Ovary (tissue), 9 donors: ENCODE measurements around the gene KATNAL1. TPM values are rescaled to one million over a fixed set of nuclear protein-coding genes. Genes with fewer than 3 reads are reported as not detected.
"Not testable (repeated sequence)": the region's sequence is repeated elsewhere in the genome, so short reads cannot be mapped to it uniquely, and the experiment has no call there.

Experiments used
- DNase-seq, 5 donors: peaks; one replicate each; pipeline ENCODE4 v3.0.0-alpha.2; 2019 to 2020
- H3K27ac ChIP-seq, 2 donors: fragments of 200-600 bp; one replicate each; pipeline versions ENCODE4 v1.5.1 to v1.8.0; 2019 to 2022
- H3K27me3 ChIP-seq: fragments of 200-600 bp; one replicate; pipeline ENCODE4 v1.8.0; 2022
- H3K36me3 ChIP-seq: fragments of 200-600 bp; sonication (generic); one replicate; pipeline ENCODE4 v1.5.1; 2019
- H3K4me1 ChIP-seq: one replicate; pipeline ENCODE4 v1.8.1; 2013; ENCODE audit warnings: mild to moderate bottlenecking, moderate library complexity; ENCODE audit not compliant: insufficient read depth
- H3K4me3 ChIP-seq: fragments of 200-600 bp; sonication (generic); one replicate; pipeline ENCODE4 v1.5.1; 2017
- H3K9me3 ChIP-seq, 2 donors: fragments of 200-600 bp in 1 of 2; sonication (generic) in 1 of 2; one replicate each; pipeline versions ENCODE4 v1.5.1 to v1.8.1; 2013 to 2019; ENCODE audit warnings: mild to moderate bottlenecking in 1 of 2, moderate library complexity in 1 of 2
- EP300 ChIP-seq: sonication (generic); formaldehyde crosslinking; IDR thresholded peaks from one replicate; pipeline ENCODE4 v1.6.1; 2017; ENCODE audit warnings: antibody characterized with exemption
- POLR2A ChIP-seq: fragments of 450-650 bp; IDR thresholded peaks from one replicate; pipeline ENCODE4 v1.6.1; 2017; ENCODE audit warnings: antibody characterized with exemption, mild to moderate bottlenecking, moderate library complexity
- WGBS, 3 donors: extraction: QIAGEN DNeasy Blood & Tissue Kit in 1 of 3; methylation state at CpG; one replicate each; pipeline versions ENCODE4 v1.1.5 to v1.1.7; 2013 to 2017; 5-methylcytosine and 5-hydroxymethylcytosine counted together
- intact Hi-C, 4 donors: fragments of 100-400 bp; cut with DNase I; formaldehyde crosslinking; loops; one replicate each; pipeline versions ENCODE4 v1.11.0 to v1.15.1; 2022 to 2023
- polyA plus RNA-seq, 2 donors: library from polyadenylated mRNA; stranded (reverse); fragments of 200-250 nt in 1 of 2; fragments of 350-450 nt in 1 of 2; fragmentation: Illumina TruSeq in 1 of 2; extraction: RNeasy Lipid Tissue Mini Kit (QIAGEN cat#74804) in 1 of 2; gene quantifications; one replicate each; pipeline ENCODE4 v1.2.3, GENCODE V29; 2013 to 2014
- total RNA-seq, 7 donors: library from RNA; depleted of rRNA in 2 of 7; stranded (reverse); fragments of >200 nt in 2 of 7; fragmentation: NEBNext Ultra II Directional in 3 of 7; extraction: Animal tissue kit (Norgen Biotek cat#: 25700) in 3 of 7; gene quantifications; one replicate each; pipeline versions ENCODE4 v1.1.0 to v1.2.4, GENCODE V29; 2016 to 2023
- TF ChIP-seq, protein P1 (sequence below), 3 donors: fragments of 450-650 bp in 2 of 3; fragments of 200-600 bp in 1 of 3; IDR thresholded peaks; one replicate each; pipeline versions ENCODE4 v1.5.1 to v1.8.0; 2016 to 2022; ENCODE audit warnings: antibody characterized with exemption in 3 of 3, mild to moderate bottlenecking in 1 of 3
- donor health status: DM: no; HTN: no; CAD: no; lungs with moderate emphysema.
- donor health status: DM: no; HTN: no; CAD: no.
- donor health status: Bipolar disorder and iron deficiency.
- donor health status: DM: yes; HTN: yes; CAD: no.
- donor health status: DM: no; HTN: no; CAD: no.
- donor health status: DM: yes; HTN: yes; CAD: no.

The KATNAL1 gene
- total and polyA plus RNA-seq, 9 donors, result 2.9 to 23.2 (median 15.7) TPM

- no peak overlapping the region for H3K27ac ChIP-seq
- no peaks in the 10 kb centered on the region for H3K36me3 ChIP-seq
- no peaks in the 10 kb centered on the region for H3K9me3 ChIP-seq
- no peaks in the 10 kb centered on the region for H3K27me3 ChIP-seq
- no peaks in the 10 kb centered on the region for H3K4me1 ChIP-seq
- TF ChIP-seq POLR2A (no peak), EP300 (no peak)
- TF ChIP-seq, protein P1, sequence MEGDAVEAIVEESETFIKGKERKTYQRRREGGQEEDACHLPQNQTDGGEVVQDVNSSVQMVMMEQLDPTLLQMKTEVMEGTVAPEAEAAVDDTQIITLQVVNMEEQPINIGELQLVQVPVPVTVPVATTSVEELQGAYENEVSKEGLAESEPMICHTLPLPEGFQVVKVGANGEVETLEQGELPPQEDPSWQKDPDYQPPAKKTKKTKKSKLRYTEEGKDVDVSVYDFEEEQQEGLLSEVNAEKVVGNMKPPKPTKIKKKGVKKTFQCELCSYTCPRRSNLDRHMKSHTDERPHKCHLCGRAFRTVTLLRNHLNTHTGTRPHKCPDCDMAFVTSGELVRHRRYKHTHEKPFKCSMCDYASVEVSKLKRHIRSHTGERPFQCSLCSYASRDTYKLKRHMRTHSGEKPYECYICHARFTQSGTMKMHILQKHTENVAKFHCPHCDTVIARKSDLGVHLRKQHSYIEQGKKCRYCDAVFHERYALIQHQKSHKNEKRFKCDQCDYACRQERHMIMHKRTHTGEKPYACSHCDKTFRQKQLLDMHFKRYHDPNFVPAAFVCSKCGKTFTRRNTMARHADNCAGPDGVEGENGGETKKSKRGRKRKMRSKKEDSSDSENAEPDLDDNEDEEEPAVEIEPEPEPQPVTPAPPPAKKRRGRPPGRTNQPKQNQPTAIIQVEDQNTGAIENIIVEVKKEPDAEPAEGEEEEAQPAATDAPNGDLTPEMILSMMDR (IDR thresholded peaks at IDR 0.05), result no peak
- DNase-seq, result no peak
- H3K4me3 ChIP-seq, result no peak overlapping the region
- intact Hi-C loops, result no loop called here
Observed at GRCh38 chr13:30274083-30274482, 33.3 kb downstream of the KATNAL1 start.

GRCh38 chr13:30270035-30270434, 37.3 kb downstream of the KATNAL1 start:
- H3K4me3 ChIP-seq, H3K27ac ChIP-seq, H3K36me3 ChIP-seq, DNase-seq, H3K9me3 ChIP-seq, H3K4me1 ChIP-seq, H3K27me3 ChIP-seq, intact Hi-C loops: not testable (repeated sequence)
- WGBS, 3 donors, result 96 to 100% methylated on average over 2 to 21 of the region's 31 CpGs; no CpG with 5 or more reads in 1 of the 3 donors

- Histone ChIP-seq H3K36me3 (no peaks in the 10 kb centered on the region), H3K4me3 (no peak overlapping the region), H3K9me3 (no peaks in the 10 kb centered on the region), H3K27ac (no peak overlapping the region), H3K4me1 (peaks cover 3% of the 10 kb centered on the region), H3K27me3 (no peaks in the 10 kb centered on the region)
- intact Hi-C loops, result no loop called here
- no peak for TF ChIP-seq EP300
- TF ChIP-seq, protein P1 (IDR thresholded peaks at IDR 0.05), result no peak
- TF ChIP-seq POLR2A, result no peak
- 11 to 19% (median 16%) methylated on average over 1 of the region's 1 CpG for WGBS, 3 donors
- no peak for DNase-seq
Observed at GRCh38 chr13:30268673-30269072, 38.7 kb downstream of the KATNAL1 start.

GRCh38 chr13:30266756-30267155, 40.6 kb downstream of the KATNAL1 start:
- DNase-seq, result no peak
- Histone ChIP-seq H3K4me1 (peaks cover 3% of the 10 kb centered on the region), H3K36me3 (no peaks in the 10 kb centered on the region), H3K27ac (no peak overlapping the region), H3K4me3 (no peak overlapping the region), H3K9me3 (no peaks in the 10 kb centered on the region), H3K27me3 (no peaks in the 10 kb centered on the region)
- TF ChIP-seq, protein P1 (IDR thresholded peaks at IDR 0.05), result no peak
- no peak for TF ChIP-seq POLR2A
- 75 to 89% (median 87%) methylated on average over 2 of the region's 2 CpGs for WGBS, 3 donors
- intact Hi-C loops, result no loop called here

DNA sequence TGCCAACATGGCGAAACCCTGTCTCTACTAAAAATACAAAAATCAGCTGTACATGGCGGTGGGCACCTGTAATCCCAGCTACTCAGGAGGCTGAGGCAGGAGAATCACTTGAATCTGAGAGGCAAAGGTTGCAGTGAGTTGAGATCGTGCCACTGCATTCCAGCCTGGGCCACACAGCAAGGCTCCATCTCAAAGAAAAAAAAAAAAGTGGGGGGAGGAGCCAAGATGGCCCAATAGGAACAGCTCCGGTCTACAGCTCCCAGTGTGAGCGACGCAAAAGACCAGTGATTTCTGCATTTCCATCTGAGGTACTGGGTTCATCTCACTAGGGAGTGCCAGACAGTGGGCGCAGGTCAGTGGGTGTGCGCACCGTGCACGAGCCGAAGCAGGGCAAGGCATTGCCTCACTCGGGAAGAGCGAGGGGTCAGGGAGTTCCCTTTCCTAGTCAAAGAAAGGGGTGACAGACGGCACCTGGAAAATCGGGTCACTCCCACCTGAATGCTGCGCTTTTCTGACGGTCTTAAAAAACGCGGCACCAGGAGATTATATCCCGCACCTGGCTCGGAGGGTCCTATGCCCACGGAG, 48.1 kb downstream of the KATNAL1 start:
- not testable (repeated sequence) for DNase-seq, H3K9me3 ChIP-seq, H3K27me3 ChIP-seq, H3K27ac ChIP-seq, H3K4me3 ChIP-seq, H3K4me1 ChIP-seq, H3K36me3 ChIP-seq
- WGBS, 3 donors, result 97 to 98% (median 97%) methylated on average over 22 of the region's 22 CpGs
- intact Hi-C loops, result loop anchor here in 1 of 4 donors (10.0 kb wide), 1 partner anchor 206 kb away; the partner anchor contains the start of gene HMGB1
